ENCODE results near the gene CDK3. TPM values are rescaled to one million over a fixed set of nuclear protein-coding genes. Genes with fewer than 3 reads are reported as not detected.

The CDK3 gene
- total RNA-seq, 1 experiment from 2014 or later = 8.5 TPM

DNA sequence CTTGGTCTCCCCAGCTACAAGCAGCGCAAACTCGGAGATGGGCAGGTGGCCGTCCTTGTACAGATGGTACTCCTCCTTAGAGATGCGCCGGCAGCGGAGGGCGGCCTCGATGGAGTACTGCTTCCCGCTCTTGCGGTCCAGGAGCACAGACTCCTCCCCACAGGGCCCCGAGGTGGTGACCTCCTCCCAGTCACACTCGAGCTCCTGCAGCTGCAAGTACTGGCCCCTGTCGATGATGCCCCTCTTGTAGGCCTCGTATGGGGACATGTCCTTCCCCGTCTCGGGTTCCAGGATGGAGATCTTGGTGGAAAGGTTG is 7.2 kb downstream of the CDK3 start:
- H3K36me3 ChIP-seq (ENCODE audit: low read depth, low read length) = peaks cover 24% of the 10 kb centered on the region; the same call in 1 of the 2 replicates

DNA sequence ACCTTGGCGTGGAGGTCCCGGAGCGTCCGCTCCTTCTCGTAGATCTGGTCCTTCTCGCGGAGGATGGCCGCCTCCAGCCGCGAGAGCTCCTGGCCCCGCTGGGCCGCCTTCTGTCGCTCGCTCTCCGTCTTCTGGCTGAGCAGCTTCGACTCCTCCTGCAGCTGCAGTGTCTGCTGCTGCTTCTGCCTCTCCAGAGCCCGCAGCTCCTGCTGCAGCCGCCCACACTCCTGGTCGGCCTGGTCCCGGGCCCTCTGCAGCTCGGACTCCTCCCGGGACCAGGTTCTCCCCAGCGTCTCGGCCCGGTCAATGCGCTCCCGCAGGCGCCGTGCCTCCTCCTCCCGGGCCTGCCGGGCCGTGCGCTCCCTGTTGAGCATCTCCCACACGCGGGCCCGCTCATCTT is 7.6 kb downstream of the CDK3 start:
- ATAC-seq (no peak), DNase-seq (peak; percentile 0)
- Histone ChIP-seq H3K9ac (ENCODE audit: low read length) (no peak overlapping the region), H3K4me2 (ENCODE audit: low read length) (no peak overlapping the region), H2AFZ (ENCODE audit: low read length) (no peak overlapping the region), H3K27me3 (ENCODE audit: low read length) (no peaks in the 10 kb centered on the region), H3K79me2 (ENCODE audit: low read length) (no peaks in the 10 kb centered on the region), H3K9me2 (replicated peaks; ENCODE audit: low read length) (no peaks in the 10 kb centered on the region), H3F3A (ENCODE audit: low read length, unreplicated experiment) (no peaks in the 10 kb centered on the region), H3K36me3 (ENCODE audit: low read depth, low read length) (peaks cover 24% of the 10 kb centered on the region; the same call in 1 of the 2 replicates), H4K20me1 (ENCODE audit: low read length) (no peaks in the 10 kb centered on the region), H3K4me1 (ENCODE audit: insufficient read depth, low read length) (no peaks in the 10 kb centered on the region), H3K9me3 (ENCODE audit: low read length) (no peaks in the 10 kb centered on the region), H3K4me3 (ENCODE audit: low read length) (no peak overlapping the region), H3K27ac (ENCODE audit: low read length) (no peak overlapping the region)
- intact Hi-C loops (cut with micrococcal nuclease) = no loop called here
- BruUV-seq (replicated peaks) = no TSS peak
- TF ChIP-seq EZH2phosphoT487 (IDR thresholded peaks at IDR 0.05; ENCODE audit: borderline replicate concordance, low read length) (no peak), EZH2 (IDR thresholded peaks at IDR 0.05; ENCODE audit: low read length, unreplicated experiment) (no peak)
- TF ChIP-seq, protein P1, sequence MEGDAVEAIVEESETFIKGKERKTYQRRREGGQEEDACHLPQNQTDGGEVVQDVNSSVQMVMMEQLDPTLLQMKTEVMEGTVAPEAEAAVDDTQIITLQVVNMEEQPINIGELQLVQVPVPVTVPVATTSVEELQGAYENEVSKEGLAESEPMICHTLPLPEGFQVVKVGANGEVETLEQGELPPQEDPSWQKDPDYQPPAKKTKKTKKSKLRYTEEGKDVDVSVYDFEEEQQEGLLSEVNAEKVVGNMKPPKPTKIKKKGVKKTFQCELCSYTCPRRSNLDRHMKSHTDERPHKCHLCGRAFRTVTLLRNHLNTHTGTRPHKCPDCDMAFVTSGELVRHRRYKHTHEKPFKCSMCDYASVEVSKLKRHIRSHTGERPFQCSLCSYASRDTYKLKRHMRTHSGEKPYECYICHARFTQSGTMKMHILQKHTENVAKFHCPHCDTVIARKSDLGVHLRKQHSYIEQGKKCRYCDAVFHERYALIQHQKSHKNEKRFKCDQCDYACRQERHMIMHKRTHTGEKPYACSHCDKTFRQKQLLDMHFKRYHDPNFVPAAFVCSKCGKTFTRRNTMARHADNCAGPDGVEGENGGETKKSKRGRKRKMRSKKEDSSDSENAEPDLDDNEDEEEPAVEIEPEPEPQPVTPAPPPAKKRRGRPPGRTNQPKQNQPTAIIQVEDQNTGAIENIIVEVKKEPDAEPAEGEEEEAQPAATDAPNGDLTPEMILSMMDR (conservative IDR thresholded peaks at IDR 0.05; ENCODE audit: low read depth, low read length) = no peak
- CTCF ChIA-PET = no interaction called here
- POLR2A ChIA-PET (ENCODE audit: unreplicated experiment) = no interaction called here

More for the DNA sequence above, 7.2 kb downstream of the CDK3 start:
- H3K4me2 ChIP-seq (ENCODE audit: low read length) = no peak overlapping the region
- no TSS peak for BruUV-seq (replicated peaks)
- POLR2A ChIA-PET (ENCODE audit: unreplicated experiment) = no interaction called here
- H3K9ac ChIP-seq (ENCODE audit: low read length) = no peak overlapping the region
- CTCF ChIA-PET = no interaction called here
- no peaks in the 10 kb centered on the region for H3K9me3 ChIP-seq (ENCODE audit: low read length)
- TF ChIP-seq, protein P1 (conservative IDR thresholded peaks at IDR 0.05; ENCODE audit: low read depth, low read length) = no peak
- no peak for TF ChIP-seq EZH2 (IDR thresholded peaks at IDR 0.05; ENCODE audit: low read length, unreplicated experiment)
- no peak for TF ChIP-seq EZH2phosphoT487 (IDR thresholded peaks at IDR 0.05; ENCODE audit: borderline replicate concordance, low read length)
- H3F3A ChIP-seq (ENCODE audit: low read length, unreplicated experiment) = no peaks in the 10 kb centered on the region
- no peak overlapping the region for H2AFZ ChIP-seq (ENCODE audit: low read length)
- H3K27ac ChIP-seq (ENCODE audit: low read length) = no peak overlapping the region
- no peaks in the 10 kb centered on the region for H3K9me2 ChIP-seq (replicated peaks; ENCODE audit: low read length)
- DNase-seq (peak; percentile 0), ATAC-seq (no peak)
- intact Hi-C loops (cut with micrococcal nuclease) = no loop called here
- H4K20me1 ChIP-seq (ENCODE audit: low read length) = no peaks in the 10 kb centered on the region
- no peaks in the 10 kb centered on the region for H3K27me3 ChIP-seq (ENCODE audit: low read length)
- H3K79me2 ChIP-seq (ENCODE audit: low read length) = no peaks in the 10 kb centered on the region
- H3K4me1 ChIP-seq (ENCODE audit: insufficient read depth, low read length) = no peaks in the 10 kb centered on the region
- H3K4me3 ChIP-seq (ENCODE audit: low read length) = no peak overlapping the region

DNA sequence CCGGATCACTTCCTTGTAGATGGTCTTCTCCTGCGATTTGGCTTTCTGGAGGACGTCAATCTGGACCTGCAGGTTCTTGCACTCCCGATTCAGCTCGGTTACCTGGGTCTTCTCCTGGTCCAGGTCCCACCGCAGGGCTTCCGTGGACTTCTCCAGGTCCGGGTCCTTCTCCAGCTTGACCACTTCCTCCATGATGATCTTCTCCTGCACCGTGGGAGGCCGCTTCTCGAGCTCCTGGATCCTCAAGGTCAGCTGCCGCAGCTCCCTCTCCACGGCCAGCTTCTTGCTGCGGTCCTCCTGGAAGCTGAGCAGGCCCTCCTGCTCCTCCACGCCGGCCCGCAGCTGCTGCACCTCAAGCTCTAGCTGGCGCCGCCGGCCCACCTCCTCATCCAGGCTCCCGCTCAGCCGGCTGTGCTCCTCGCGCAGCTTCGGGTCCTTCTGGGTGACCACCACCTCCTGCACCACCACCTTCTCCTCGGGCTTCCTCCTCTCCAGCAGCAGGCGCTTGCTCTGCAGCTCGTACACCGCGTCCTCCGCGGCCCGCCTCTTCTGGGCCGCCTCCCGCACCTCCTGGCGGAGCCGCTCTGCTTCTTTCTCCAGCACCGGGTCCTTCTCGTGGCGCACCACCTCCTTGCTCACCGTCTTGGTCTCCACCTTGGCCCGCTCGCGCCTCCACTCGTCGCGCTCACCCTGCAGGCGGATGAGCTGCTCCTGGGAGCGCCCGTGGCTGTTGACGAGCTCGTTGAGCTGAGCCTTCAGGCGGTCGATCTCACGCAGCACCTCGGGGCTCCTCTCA is 8.2 kb downstream of the CDK3 start:
- Histone ChIP-seq H2AFZ (ENCODE audit: low read length) (no peak overlapping the region), H3K4me1 (ENCODE audit: insufficient read depth, low read length) (no peaks in the 10 kb centered on the region), H3F3A (ENCODE audit: low read length, unreplicated experiment) (no peaks in the 10 kb centered on the region), H3K27ac (ENCODE audit: low read length) (no peak overlapping the region), H3K27me3 (ENCODE audit: low read length) (no peaks in the 10 kb centered on the region), H3K9ac (ENCODE audit: low read length) (no peak overlapping the region), H3K36me3 (ENCODE audit: low read depth, low read length) (peaks cover 24% of the 10 kb centered on the region; the same call in 1 of the 2 replicates), H4K20me1 (ENCODE audit: low read length) (no peaks in the 10 kb centered on the region), H3K9me3 (ENCODE audit: low read length) (no peaks in the 10 kb centered on the region), H3K4me2 (ENCODE audit: low read length) (no peak overlapping the region), H3K9me2 (replicated peaks; ENCODE audit: low read length) (no peaks in the 10 kb centered on the region), H3K79me2 (ENCODE audit: low read length) (no peaks in the 10 kb centered on the region), H3K4me3 (ENCODE audit: low read length) (no peak overlapping the region)
- ATAC-seq (no peak), DNase-seq (peak; percentile 0)
- POLR2A ChIA-PET (ENCODE audit: unreplicated experiment) = no interaction called here
- TF ChIP-seq, protein P1 (conservative IDR thresholded peaks at IDR 0.05; ENCODE audit: low read depth, low read length) = no peak
- TF ChIP-seq EZH2 (IDR thresholded peaks at IDR 0.05; ENCODE audit: low read length, unreplicated experiment) = no peak
- TF ChIP-seq EZH2phosphoT487 (IDR thresholded peaks at IDR 0.05; ENCODE audit: borderline replicate concordance, low read length) = no peak
- no TSS peak for BruUV-seq (replicated peaks)
- intact Hi-C loops (cut with micrococcal nuclease) = no loop called here
- CTCF ChIA-PET = no interaction called here

Data from PC-3 (cell line).